MM.1S (cell line): ENCODE data around the gene ERICH3.

ENCODE experiments used
- EZH2 ChIP-seq: fragments of 300-600 bp; sonication (generic); optimal IDR thresholded peaks from 2 replicates; pipeline ENCODE3; 2017; ENCODE audit warnings: low read depth, mild to moderate bottlenecking, antibody characterized with exemption, low read length, mixed read lengths
- EZH2phosphoT487 ChIP-seq: fragments of 300-600 bp; sonication (generic); IDR thresholded peaks from 2 replicates; pipeline ENCODE4 v1.6.1; 2018; ENCODE audit warnings: antibody characterized with exemption, low read length

DNA sequence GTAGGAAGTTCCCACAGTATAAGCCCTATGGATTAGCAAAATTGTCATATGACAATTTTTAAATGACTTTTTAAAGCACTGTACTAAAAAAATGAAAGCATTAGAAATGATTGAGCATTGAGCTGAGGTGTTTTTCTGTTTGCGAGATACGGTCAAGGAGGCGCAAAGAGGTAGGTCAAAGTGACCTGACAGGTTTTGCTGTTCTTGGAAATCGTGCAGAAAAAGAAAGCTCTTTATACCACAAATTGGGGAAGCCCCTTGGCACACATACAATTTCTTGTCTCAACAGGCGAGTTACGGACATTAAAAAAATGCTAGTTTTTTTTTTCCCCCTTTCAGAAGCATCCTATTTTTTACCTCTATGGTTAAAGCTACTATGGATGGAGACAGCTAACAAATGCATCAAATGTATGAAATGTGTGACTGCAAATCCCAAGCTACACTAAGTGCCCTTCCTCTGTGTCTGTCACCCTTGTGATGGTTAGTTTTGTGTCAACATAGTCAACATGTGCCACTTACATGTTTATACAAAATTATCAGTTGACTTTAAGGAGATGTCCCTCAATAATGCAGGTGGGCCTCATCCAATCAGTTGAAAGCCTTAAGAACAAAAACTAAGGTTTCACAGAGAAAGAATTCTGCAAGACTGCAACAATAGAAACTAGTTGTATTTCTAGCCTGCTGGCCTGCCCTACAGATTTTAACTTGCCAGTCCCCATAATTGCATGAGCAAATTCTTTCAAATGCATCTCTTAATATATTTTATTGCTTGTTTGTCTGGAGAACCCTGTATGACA is 30.0 kb upstream of the ERICH3 start:
- TF ChIP-seq EZH2phosphoT487 = no peak
- no peak for TF ChIP-seq EZH2
